ENCODE results near the gene CFAP20.
"Not testable (repeated sequence)": the region's sequence is repeated elsewhere in the genome, so short reads cannot be mapped to it uniquely, and the experiment has no call there.

Gene CFAP20

DNA sequence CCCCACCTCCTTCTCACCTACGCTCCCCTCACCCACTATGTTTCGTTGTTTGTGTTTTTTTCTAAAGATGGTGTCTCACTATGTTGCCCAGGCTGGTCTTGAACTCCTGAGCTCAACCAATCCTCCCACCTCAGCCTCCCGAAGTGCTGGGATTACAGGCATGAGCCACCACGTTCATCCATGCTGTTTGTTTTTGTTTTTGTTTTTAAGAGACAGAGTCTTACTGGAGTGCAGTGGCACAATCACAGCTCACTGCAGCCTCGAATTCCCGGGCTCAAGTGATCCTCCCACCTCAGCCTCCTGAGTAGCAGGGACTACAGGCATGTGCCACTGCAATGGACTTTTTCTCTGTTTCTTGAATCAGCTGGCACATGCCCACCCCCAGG is 33.6 kb downstream of the CFAP20 start:
- DNase-seq: not testable (repeated sequence)

DNA sequence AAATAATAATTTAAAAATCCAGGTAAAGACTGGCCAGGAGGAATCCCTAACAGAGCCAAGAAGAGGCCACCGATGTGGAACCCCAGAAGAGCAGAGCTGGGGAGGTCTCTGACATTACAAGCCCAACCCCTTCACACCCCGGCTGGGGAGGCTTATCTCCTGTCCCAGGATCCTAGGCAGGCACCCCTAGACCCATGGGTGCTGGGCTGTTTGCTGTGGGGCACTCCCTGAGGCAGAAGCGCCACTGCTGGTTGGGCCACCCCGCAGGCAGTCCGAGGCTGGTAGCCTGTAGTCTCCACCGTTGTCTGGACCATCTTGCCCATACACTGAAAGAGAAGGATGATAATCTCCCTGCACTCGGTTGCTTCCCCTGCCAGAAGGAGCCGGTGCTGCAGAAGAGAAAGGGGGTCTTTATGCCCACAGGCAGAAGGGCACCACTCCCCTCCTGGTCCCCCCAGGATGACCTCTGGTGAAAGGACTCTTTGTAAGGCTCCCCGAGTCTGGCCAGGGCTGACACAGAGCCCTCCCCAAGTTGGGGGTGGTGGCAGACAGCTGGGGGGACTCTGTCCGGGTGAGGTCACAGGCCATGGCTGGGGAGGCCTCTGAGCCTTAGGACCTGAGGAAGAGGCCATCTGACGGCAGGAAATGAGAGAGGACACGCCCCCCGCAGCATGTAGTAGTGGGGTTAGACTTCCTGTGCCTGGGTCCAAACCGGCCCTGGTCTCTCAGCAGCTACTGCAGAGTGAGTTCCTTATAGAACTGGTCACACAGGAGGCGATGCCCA is 34.2 kb downstream of the CFAP20 start:
- DNase-seq: no peak

DNA sequence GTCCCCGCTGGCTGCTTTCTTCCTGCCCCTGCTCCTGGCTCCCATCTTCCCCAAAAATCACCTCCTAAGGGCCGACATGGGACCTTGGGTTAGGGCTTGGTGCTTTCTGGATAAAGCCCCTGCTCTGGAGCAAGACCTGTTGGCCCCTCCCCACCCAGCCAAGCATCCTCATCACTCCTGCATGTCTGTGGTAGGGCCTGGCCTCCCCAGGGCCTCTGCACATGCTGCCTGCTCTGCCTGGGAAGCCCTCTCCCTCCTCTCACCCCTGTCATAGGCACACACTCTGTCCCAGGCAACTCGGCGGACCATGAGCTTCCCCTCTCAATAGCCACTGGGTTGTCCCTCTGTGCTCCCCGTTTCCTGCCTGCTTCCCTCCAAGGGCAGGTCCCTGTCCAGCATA is 35.2 kb downstream of the CFAP20 start:
- no peak for DNase-seq

DNA sequence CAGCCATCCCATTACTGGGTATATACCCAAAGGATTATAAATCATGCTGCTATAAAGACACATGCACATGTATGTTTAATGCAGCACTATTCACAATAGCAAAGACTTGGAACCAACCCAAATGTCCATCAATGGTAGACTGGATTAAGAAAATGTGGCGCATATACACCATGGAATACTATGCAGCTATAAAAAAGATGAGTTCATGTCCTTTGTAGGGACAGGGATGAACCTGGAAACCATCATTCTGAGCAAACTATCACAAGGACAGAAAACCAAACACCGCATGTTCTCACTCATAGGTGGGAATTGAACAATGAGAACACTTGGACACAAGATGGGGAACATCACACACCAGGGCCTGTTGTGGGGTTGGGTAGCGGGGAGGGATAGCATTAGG is 38.8 kb downstream of the CFAP20 start:
- not testable (repeated sequence) for DNase-seq

DNA sequence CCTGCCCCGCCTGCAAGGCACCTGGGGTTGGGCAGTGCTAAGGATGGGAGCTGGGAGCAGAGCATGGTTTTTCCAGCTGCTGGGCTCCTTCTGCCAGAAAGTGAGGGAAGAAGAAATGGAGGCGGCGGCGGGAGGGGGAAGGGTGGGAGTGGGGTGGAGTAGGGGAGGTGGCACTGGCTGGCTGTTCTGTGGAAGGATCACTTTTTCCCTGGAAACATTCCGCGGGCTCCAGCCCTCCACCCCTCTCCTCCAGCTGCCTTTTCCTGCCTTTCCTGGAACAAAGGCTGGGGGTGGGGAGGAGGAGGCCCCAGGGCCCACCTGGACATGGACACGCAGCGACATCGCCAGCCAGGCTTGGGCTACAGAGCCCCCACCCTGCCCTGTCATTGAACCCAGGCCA is 41.1 kb downstream of the CFAP20 start:
- DNase-seq: no peak

DNA sequence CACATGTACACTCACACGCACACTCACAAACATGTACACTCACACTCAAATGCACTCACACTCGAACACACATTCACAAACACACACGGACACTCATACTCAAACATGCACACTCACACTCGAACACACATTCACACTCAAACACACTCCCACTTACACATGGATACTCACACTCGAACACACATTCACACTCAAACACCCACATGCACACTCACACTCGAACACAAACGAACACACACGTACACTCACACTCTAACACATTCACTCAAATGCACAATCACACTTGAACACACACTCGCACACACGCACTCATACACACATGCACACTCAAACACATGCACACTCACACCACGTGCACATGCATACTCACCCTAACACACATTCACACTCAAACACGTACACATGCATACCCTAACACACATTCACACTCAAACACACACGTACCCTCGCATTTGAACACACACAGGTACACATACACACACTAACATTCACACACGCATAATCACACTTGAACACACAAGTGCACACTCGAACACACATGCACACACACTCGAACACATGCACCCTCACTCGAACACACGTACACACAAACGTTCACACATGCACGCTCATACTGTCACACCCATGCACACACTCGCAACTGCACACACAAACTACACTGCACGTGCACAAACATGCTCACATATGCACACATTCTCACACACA is 41.8 kb downstream of the CFAP20 start:
- DNase-seq: no peak

DNA sequence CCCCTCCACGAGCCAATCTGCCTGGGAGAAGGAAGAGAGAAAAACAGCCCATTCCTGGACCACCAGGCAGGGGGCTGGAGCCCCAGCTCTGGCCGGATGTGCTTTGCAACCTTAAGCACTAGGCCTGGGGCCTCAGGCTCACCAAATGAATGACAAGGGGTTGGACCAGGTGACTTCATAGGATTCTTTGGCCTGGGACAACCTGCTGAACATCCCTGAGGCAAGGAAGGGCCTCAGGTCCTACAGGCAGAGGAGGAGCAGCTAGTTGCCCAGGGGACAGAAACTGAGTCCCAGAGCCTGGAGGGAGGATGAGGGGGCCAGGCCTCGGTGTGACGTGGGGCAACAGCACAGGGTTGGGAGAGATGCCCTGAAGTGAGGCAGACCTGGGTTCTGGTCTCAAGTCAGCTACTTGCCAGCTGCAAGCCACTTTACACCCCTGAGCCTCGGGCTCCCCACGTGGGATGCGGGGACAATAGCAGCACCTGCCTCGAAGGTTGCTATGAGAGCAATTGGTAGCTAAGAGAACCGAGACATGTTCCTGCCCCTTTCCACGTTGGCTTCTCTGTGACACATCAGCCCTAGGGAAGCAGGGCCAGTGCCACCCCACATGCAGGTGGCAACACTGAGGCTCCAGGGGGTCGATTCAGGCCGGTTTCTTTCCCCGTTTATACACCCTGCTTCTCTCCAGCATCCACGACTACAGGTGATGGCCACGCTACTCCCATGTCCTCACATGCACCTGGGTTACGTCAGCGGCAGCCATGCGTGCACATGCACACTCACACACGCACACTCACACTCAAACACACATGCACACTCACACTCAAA is 42.6 kb downstream of the CFAP20 start:
- no peak for DNase-seq

DNA sequence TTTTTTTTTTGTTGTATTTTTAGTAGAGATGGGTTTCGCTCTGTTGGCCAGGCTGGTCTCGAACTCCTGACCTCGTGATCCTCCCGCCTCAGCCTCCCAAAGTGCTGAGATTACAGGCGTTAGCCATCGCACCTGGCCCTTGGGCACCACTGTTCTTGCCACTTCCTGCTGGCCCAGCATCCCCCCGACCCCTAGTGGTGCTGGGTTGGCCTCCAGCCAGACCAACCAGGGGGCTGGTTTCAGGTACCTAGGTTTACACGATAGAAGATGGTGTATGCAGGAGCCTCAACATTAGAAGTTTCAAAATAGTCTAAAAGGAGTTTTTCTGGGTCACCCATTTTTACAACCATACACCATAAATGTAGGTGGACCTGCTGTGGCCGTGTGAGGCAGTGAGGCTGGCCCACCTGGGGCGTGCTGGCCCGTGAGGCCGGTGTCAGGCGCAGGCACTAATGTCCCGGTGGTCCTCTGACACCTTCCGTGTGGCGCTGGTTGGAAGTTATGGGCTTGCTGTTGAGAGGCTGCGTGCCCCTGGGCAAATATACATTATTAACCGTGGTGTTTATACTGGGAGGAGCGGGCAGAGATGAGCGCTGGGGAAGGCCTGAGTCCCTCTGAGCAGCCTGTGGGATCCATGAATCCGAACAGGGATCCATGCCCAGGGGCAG is 43.5 kb downstream of the CFAP20 start:
- no peak for DNase-seq

DNA sequence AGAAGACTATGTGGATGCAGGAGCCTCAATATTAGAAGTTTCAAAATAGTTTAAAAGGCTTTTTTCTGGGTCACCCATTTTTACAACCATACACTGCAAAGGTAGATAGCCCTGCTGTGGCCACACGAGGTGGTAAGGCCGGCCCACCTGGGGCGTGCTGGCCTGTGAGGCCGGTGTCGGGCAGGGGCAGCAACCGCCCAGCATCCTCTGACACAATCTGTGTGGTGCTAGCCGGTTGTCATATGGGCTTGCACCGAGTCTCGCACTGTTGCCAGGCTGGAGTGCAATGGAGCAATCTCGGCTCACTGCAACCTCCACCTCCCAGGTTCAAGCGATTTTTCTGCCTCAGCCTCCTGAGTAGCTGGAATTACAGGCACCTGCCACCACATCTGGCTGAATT is 44.0 kb downstream of the CFAP20 start:
- no peak for DNase-seq

DNA sequence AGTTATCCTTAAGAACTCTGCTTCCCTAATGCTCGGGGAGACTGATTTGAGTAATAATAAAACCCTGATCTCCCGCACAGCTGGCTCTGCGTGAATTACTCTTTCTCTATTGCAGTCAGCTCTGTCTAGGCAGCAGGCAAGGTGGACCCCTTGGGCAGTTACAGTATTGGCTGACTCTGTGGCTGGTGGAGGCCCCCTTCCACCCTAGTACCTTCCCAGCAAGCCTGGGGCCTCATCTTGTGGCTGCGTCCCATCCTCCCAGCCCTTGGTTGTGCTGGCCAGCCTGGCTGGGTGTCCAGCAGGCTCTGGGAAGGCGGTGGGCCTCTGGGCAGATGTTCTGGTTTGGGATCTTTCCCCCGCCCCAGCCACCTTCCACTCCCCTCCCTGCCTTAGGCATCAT is 44.5 kb downstream of the CFAP20 start:
- no peak for DNase-seq

DNA sequence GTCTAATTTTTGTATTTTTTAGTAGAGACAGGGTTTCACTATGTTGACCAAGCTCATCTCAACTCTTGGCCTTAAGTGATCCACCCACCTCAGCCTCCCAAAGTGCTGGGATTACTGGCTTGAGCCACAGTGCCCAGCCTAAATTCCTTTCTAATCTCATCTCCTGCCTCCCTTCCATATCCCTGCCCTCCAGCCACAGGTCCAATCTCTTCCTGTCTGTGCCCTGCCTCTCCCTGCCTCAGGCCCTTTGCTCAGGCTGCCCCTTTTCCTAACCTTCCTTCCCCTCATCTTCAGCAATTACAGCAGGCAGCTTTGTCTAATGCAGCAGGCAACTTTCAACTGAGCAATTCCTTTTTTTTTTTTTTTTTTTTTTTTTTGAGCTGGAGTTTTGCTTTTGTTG is 46.8 kb downstream of the CFAP20 start:
- no peak for DNase-seq

DNA sequence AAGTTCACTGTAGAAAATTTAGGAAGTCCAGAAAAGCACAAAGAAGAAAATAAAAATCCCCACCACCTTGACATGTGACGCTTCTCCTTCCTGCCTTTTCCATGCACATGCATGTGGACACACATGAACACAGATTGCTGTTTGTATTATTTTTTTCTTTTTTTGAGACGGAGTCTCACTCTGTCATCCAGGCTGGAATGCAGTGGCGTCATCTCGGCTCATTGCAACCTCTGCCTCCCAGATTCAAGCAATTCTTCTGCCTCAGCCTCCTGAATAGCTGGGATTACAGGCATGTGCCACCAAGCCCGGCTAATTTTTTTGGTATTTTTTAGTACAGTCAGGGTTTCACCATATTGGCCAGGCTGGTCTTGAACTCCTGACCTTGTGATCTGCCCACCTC is 48.5 kb downstream of the CFAP20 start:
- DNase-seq: not testable (repeated sequence)

DNA sequence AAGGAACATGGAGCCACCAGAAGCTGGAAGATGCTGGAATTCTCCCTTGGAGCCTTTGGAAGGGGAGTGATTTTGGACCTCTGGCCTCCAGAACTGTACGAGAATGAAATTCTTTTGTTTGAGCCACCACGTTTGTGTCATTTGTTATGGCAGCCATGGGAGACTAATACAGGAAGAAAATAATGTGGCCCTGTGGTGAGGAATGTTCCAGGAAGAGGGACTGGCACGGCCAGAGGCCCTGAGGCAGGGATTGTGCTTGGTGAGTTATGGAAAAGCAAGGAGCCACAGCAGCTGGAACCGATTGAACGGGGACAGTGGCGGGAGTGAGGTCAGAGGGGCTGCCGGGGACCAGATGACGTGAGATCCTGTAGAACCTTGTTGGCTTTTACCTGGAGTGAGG is 51.4 kb downstream of the CFAP20 start:
- DNase-seq: no peak

DNA sequence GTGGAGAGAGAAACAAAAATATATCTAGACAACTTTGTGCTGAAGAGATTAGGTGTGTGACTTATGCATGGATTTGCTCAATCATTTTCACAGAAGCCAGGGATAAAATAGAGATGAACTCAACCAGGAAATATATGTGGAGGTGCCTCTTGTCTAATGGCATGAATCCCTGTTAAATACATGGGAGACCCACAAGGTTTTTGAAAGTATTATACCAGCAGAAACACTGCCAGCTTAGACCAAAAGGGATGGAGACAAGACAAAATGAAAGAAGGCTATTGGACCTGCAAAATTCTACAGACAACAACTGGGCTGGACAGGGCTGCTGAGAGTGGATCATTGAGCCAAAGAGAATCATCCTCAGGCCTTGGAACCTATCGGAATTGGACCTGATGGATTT is 52.7 kb downstream of the CFAP20 start:
- DNase-seq: no peak

DNA sequence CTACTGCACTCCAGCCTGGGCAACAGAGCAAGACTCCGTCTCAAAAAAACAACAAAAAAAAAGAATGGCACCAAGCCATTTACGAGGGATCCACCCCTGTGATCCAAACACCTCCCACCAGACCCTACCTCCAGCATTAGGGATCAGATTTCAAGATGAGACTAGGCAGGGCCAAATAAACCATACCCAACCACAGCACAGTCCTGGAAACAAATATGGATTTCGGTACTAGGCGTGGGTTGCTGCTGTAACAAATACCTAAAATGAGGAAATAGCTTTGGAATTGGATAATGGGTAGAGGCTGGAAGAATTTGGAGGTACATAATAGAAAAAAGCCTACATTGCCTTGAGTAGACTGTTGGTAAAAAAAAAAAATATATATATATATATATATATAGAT is 54.5 kb downstream of the CFAP20 start:
- DNase-seq: no peak

DNA sequence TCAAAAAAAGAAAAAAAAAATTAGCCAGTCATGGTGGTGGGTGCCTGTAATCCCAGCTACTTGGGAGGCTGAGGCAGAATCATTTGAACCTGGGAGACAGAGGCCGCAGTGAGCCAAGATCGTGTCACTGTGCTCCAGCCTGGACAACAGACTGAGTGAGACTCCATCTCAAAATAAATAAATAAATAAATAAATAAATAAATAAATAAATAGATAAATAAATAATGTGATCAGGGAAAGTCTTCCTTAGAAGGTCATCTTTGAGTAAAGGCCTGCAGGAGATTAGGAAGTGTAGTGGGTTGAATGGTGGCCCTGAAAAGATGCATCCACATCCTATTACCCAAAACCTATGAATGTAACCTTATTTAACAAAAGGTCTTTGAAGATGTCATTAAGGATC is 56.1 kb downstream of the CFAP20 start:
- DNase-seq: not testable (repeated sequence)

DNA sequence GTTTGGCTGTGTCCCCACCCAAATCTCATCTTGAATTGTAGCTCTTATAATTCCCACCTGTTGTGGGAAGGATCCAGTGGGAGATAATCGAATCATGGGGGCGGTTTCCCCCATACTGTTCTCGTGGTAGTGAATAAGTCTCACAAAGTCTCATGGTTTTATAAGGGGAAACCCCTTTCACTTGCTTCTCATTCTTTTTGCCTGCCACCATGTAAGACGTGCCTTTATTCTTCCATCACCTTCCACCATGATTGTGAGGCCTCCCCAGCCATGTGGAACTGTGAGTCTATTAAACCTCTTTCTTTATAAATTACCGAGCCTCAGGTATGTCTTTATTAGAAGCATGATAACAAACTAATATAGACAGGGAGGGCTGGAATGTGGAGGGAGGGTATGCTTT is 57.0 kb downstream of the CFAP20 start:
- not testable (repeated sequence) for DNase-seq

DNA sequence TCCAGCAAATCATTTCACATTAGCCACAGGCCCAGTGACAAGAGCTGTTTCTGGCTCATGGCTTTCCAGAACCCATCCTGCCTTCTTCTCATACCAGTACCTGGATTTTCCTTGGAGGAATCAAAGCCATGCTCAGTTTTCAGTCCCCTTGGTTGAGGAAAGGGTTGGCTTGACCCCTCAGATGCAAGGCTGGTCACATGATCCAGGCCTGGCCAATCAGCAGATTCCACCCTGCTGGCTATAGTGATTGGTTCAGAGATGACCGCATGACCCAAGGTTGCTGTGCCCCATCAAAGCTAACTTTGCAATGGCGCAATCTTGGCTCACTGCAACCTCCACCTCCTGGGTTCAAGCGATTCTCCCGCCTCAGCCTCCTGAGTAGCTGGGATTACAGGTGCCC is 58.6 kb downstream of the CFAP20 start:
- no peak for DNase-seq

All from central memory CD4-positive, alpha-beta T cell (primary cell).